ENCODE results near the gene TPH1.

Gene TPH1

GRCh38 chr11:18013790-18014507 lies 32.1 kb downstream of the TPH1 start:
- H3K4me3 ChIP-seq (replicated peaks; ENCODE audit: low read depth, low read length): peak overlapping the region; percentile 85
- no peak for DNase-seq (ENCODE audit: low read depth)
- TF ChIP-seq CTCF (IDR thresholded peaks at IDR 0.05; ENCODE audit: low read length, missing control alignments): no peak

GRCh38 chr11:18012906-18013781 lies 32.9 kb downstream of the TPH1 start, which contains the start of gene SERGEF:
TSS of gene SERGEF (minus strand) at chr11:18013047. CDS start at chr11:18013010, 37 bp downstream.
- H3K4me3 ChIP-seq (replicated peaks; ENCODE audit: low read depth, low read length): peak within 1 kb of the TSS; percentile 85
- DNase-seq (ENCODE audit: low read depth): peak; percentile 84
- no peak for TF ChIP-seq CTCF (IDR thresholded peaks at IDR 0.05; ENCODE audit: low read length, missing control alignments)

- no peak for TF ChIP-seq CTCF (IDR thresholded peaks at IDR 0.05; ENCODE audit: low read length, missing control alignments)
- peak overlapping the region; percentile 85 for H3K4me3 ChIP-seq (replicated peaks; ENCODE audit: low read depth, low read length)
- peak; percentile 14 for DNase-seq (ENCODE audit: low read depth)
These were observed 33.8 kb downstream of the TPH1 start for GRCh38 chr11:18012122-18012905.

- no peak for DNase-seq (ENCODE audit: low read depth)
- TF ChIP-seq CTCF (IDR thresholded peaks at IDR 0.05; ENCODE audit: low read length, missing control alignments): no peak
- no peak overlapping the region for H3K4me3 ChIP-seq (replicated peaks; ENCODE audit: low read depth, low read length)
These were observed 34.4 kb downstream of the TPH1 start for GRCh38 chr11:18011633-18012032.

GRCh38 chr11:18010977-18011586 lies 35.0 kb downstream of the TPH1 start:
- H3K4me3 ChIP-seq (replicated peaks; ENCODE audit: low read depth, low read length): no peak overlapping the region
- no peak for DNase-seq (ENCODE audit: low read depth)
- no peak for TF ChIP-seq CTCF (IDR thresholded peaks at IDR 0.05; ENCODE audit: low read length, missing control alignments)

GRCh38 chr11:18010121-18010670 lies 35.9 kb downstream of the TPH1 start:
- no peak for TF ChIP-seq CTCF (IDR thresholded peaks at IDR 0.05; ENCODE audit: low read length, missing control alignments)
- H3K4me3 ChIP-seq (replicated peaks; ENCODE audit: low read depth, low read length): no peak overlapping the region
- no peak for DNase-seq (ENCODE audit: low read depth)
